ENCODE measurements around the gene FOXO1. TPM values are rescaled to one million over a fixed set of nuclear protein-coding genes. Genes with fewer than 3 reads are reported as not detected.

Gene FOXO1
- total RNA-seq, 1 donor from 2014 or later, result 65.8 TPM

- Mint-ChIP-seq H3K9me3 (ENCODE audit: unreplicated experiment) (no peaks in the 10 kb centered on the region), H3K27ac (ENCODE audit: unreplicated experiment) (no peak overlapping the region), H3K36me3 (ENCODE audit: low read depth, unreplicated experiment) (peaks cover 12% of the 10 kb centered on the region), H3K27me3 (ENCODE audit: unreplicated experiment) (peaks cover 7% of the 10 kb centered on the region), H3K4me3 (ENCODE audit: unreplicated experiment) (no peak overlapping the region), H3K4me1 (ENCODE audit: unreplicated experiment) (peaks cover 31% of the 10 kb centered on the region)
- TF ChIP-seq CTCF (IDR thresholded peaks at IDR 0.05; ENCODE audit: unreplicated experiment), result no peak
- no peak for DNase-seq (ENCODE audit: low spot score)
Observed at GRCh38 chr13:40622761-40623160, 43.7 kb downstream of the FOXO1 start.

- no peak for DNase-seq (ENCODE audit: low spot score)
- Mint-ChIP-seq H3K9me3 (ENCODE audit: unreplicated experiment) (no peaks in the 10 kb centered on the region), H3K27me3 (ENCODE audit: unreplicated experiment) (peaks cover 8% of the 10 kb centered on the region), H3K36me3 (ENCODE audit: low read depth, unreplicated experiment) (peaks cover 11% of the 10 kb centered on the region), H3K4me3 (ENCODE audit: unreplicated experiment) (no peak overlapping the region), H3K4me1 (ENCODE audit: unreplicated experiment) (peaks cover 36% of the 10 kb centered on the region), H3K27ac (ENCODE audit: unreplicated experiment) (no peak overlapping the region)
- no peak for TF ChIP-seq CTCF (IDR thresholded peaks at IDR 0.05; ENCODE audit: unreplicated experiment)
Observed at GRCh38 chr13:40622246-40622645, 44.2 kb downstream of the FOXO1 start.

GRCh38 chr13:40619479-40619814 lies 47.0 kb downstream of the FOXO1 start:
- Mint-ChIP-seq H3K27ac (ENCODE audit: unreplicated experiment) (peak overlapping the region; percentile 21), H3K4me1 (ENCODE audit: unreplicated experiment) (peaks cover 56% of the 10 kb centered on the region), H3K36me3 (ENCODE audit: low read depth, unreplicated experiment) (peaks cover 21% of the 10 kb centered on the region), H3K9me3 (ENCODE audit: unreplicated experiment) (no peaks in the 10 kb centered on the region), H3K4me3 (ENCODE audit: unreplicated experiment) (peak overlapping the region; percentile 64), H3K27me3 (ENCODE audit: unreplicated experiment) (peaks cover 13% of the 10 kb centered on the region)
- no peak for TF ChIP-seq CTCF (IDR thresholded peaks at IDR 0.05; ENCODE audit: unreplicated experiment)
- no peak for DNase-seq (ENCODE audit: low spot score)

- peaks cover 16% of the 10 kb centered on the region for H3K27me3 Mint-ChIP-seq (ENCODE audit: unreplicated experiment)
- no peak for DNase-seq (ENCODE audit: low spot score)
- no peak overlapping the region for H3K27ac Mint-ChIP-seq (ENCODE audit: unreplicated experiment)
- H3K9me3 Mint-ChIP-seq (ENCODE audit: unreplicated experiment), result no peaks in the 10 kb centered on the region
- H3K36me3 Mint-ChIP-seq (ENCODE audit: low read depth, unreplicated experiment), result peaks cover 21% of the 10 kb centered on the region
- peak overlapping the region; percentile 15 for H3K4me3 Mint-ChIP-seq (ENCODE audit: unreplicated experiment)
- H3K4me1 Mint-ChIP-seq (ENCODE audit: unreplicated experiment), result peaks cover 61% of the 10 kb centered on the region
- no peak for TF ChIP-seq CTCF (IDR thresholded peaks at IDR 0.05; ENCODE audit: unreplicated experiment)
Observed at GRCh38 chr13:40618581-40619478, 47.6 kb downstream of the FOXO1 start.

- Mint-ChIP-seq H3K4me1 (ENCODE audit: unreplicated experiment) (peaks cover 59% of the 10 kb centered on the region), H3K9me3 (ENCODE audit: unreplicated experiment) (no peaks in the 10 kb centered on the region), H3K4me3 (ENCODE audit: unreplicated experiment) (no peak overlapping the region), H3K36me3 (ENCODE audit: low read depth, unreplicated experiment) (peaks cover 25% of the 10 kb centered on the region), H3K27me3 (ENCODE audit: unreplicated experiment) (peaks cover 16% of the 10 kb centered on the region), H3K27ac (ENCODE audit: unreplicated experiment) (no peak overlapping the region)
- TF ChIP-seq CTCF (IDR thresholded peaks at IDR 0.05; ENCODE audit: unreplicated experiment), result no peak
- no peak for DNase-seq (ENCODE audit: low spot score)
Observed at GRCh38 chr13:40617801-40618356, 48.6 kb downstream of the FOXO1 start.
